Duodenal mucosa (tissue), 2 donors: Measurements from ENCODE around the gene KIF18B.

Experiments
- H3K27ac ChIP-seq: one replicate; pipeline ENCODE4 v1.7.0; 2013; ENCODE audit warnings: low read depth, low read length
- H3K27me3 ChIP-seq, 2 donors: one replicate each; pipeline ENCODE4 v1.7.0; 2013; ENCODE audit warnings: low read length in 2 of 2, control low read depth in 1 of 2; ENCODE audit not compliant: insufficient read depth in 2 of 2, control insufficient read depth in 1 of 2
- H3K36me3 ChIP-seq, 2 donors: one replicate each; pipeline ENCODE4 v1.7.0; 2013; ENCODE audit warnings: low read length in 2 of 2, control low read depth in 1 of 2; ENCODE audit not compliant: insufficient read depth in 2 of 2, control insufficient read depth in 1 of 2
- H3K4me1 ChIP-seq, 2 donors: one replicate each; pipeline ENCODE4 v1.7.0; 2013; ENCODE audit warnings: low read length in 2 of 2, control low read depth in 1 of 2; ENCODE audit not compliant: insufficient read depth in 2 of 2, control insufficient read depth in 1 of 2
- H3K4me3 ChIP-seq, 2 donors: one replicate each; pipeline ENCODE4 v1.7.0; 2013; ENCODE audit warnings: low read length in 2 of 2, low read depth in 1 of 2
- H3K9ac ChIP-seq, 2 donors: one replicate each; pipeline ENCODE4 v1.7.0; 2013; ENCODE audit warnings: low read length in 2 of 2, low read depth in 1 of 2
- H3K9me3 ChIP-seq, 2 donors: one replicate each; pipeline ENCODE4 v1.7.0; 2013; ENCODE audit warnings: low read length in 2 of 2, control low read depth in 1 of 2; ENCODE audit not compliant: control insufficient read depth in 1 of 2

KIF18B gene

GRCh38 chr17:44940317-44940716 lies 7.3 kb downstream of the KIF18B start:
- H3K27me3 ChIP-seq: no peaks in the 10 kb centered on the region
- H3K9me3 ChIP-seq: no peaks in the 10 kb centered on the region
- no peak overlapping the region for H3K4me3 ChIP-seq
- no peaks in the 10 kb centered on the region for H3K4me1 ChIP-seq
- no peak overlapping the region for H3K9ac ChIP-seq
- no peak overlapping the region for H3K27ac ChIP-seq
- peaks cover 0 to 6% of the 10 kb centered on the region in 2 donors for H3K36me3 ChIP-seq

- H3K27me3 ChIP-seq: no peaks in the 10 kb centered on the region
- H3K36me3 ChIP-seq: peaks cover 0 to 36% of the 10 kb centered on the region in 2 donors
- no peaks in the 10 kb centered on the region for H3K9me3 ChIP-seq
- no peaks in the 10 kb centered on the region for H3K4me1 ChIP-seq
- no peak overlapping the region for H3K9ac ChIP-seq
- no peak overlapping the region for H3K4me3 ChIP-seq
- H3K27ac ChIP-seq: no peak overlapping the region
These were observed 12.5 kb downstream of the KIF18B start for GRCh38 chr17:44935116-44935515.

- Histone ChIP-seq H3K9ac (no peak overlapping the region), H3K27ac (no peak overlapping the region), H3K27me3 (no peaks in the 10 kb centered on the region), H3K4me1 (no peaks in the 10 kb centered on the region), H3K36me3 (peaks cover 0 to 40% of the 10 kb centered on the region in 2 donors), H3K9me3 (no peaks in the 10 kb centered on the region), H3K4me3 (no peak overlapping the region)
These were observed 12.8 kb downstream of the KIF18B start for GRCh38 chr17:44934745-44935105.

GRCh38 chr17:44933824-44934744 lies 13.5 kb downstream of the KIF18B start:
- no peak overlapping the region for H3K9ac ChIP-seq
- H3K36me3 ChIP-seq: peaks cover 0 to 45% of the 10 kb centered on the region in 2 donors
- H3K4me1 ChIP-seq: no peaks in the 10 kb centered on the region
- no peaks in the 10 kb centered on the region for H3K9me3 ChIP-seq
- H3K27me3 ChIP-seq: no peaks in the 10 kb centered on the region
- H3K27ac ChIP-seq: no peak overlapping the region
- H3K4me3 ChIP-seq: no peak overlapping the region

DNA sequence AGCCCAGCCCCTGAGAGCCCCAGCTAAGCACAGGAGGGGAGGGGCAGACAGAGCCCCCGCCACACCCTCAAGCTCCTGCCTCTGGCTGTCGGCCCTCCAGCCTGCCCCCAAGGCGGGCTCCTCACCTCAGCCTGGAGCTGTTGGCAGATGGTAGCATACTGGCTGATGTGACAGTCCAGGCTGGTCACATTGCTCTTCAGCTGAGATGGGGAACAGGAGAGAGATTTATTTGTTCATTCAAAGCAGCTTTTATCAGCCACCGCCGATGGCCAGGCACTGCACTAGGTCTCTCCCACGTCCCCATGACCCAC lies 14.8 kb downstream of the KIF18B start:
- Histone ChIP-seq H3K27ac (no peak overlapping the region), H3K9ac (no peak overlapping the region), H3K27me3 (no peaks in the 10 kb centered on the region), H3K36me3 (peaks cover 0 to 58% of the 10 kb centered on the region in 2 donors), H3K9me3 (no peaks in the 10 kb centered on the region), H3K4me3 (no peak overlapping the region), H3K4me1 (no peaks in the 10 kb centered on the region)

DNA sequence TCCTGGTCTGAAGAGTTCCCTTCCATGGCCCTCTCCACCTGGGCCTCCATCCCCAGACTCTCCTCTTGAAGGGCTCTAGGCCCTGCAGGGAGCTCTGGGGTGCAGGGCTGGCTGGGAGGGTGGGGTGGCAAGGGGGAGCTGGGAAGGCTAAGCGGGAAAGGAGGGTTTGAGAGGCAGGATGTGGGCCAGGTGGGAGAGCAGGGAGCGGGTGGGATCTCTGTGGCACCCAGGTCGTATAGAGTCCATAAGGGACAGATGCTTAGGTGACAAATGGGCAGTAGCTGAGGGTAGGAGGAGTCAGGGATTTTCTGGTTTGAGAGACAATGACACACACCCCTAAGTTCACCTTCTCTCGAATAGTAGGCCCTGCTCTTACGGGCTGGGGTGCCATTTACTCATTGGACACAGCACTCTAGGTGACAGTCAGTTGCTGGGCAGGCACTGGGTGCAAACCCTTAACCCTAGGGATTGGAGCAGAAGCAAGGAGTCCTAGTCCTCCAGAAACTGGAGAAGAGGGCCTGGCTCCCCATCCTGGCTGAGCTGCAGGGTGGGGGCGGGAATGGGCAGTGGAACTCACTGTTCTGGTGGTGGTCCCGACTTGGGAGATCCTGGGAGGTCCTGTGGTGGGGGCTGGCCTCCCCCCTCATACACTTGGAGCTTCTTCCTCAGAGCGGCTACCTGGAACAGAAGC lies 15.3 kb downstream of the KIF18B start:
- H3K9me3 ChIP-seq: no peaks in the 10 kb centered on the region
- H3K4me1 ChIP-seq: no peaks in the 10 kb centered on the region
- no peak overlapping the region for H3K4me3 ChIP-seq
- H3K27me3 ChIP-seq: no peaks in the 10 kb centered on the region
- H3K36me3 ChIP-seq: peaks cover 0 to 59% of the 10 kb centered on the region in 2 donors
- H3K9ac ChIP-seq: no peak overlapping the region
- H3K27ac ChIP-seq: no peak overlapping the region

DNA sequence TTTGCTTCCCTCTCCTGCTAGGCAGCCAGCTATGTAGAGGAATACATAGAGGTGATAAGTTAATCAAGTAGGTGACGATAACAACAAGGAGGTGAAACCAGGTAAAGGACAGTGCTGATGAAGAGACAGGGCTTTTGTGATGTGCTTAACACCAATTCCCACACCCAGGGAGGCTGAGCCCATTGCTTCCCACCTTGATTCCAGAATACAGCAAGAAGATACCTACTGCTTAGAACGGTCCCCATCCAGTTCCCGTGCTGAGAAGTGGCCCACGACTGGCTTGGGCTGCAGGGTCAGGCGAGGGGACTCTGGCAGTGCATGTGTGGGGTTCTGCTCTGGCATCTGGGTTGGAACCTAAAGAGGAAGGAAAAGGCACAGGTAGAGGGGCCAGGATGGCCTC lies 16.2 kb downstream of the KIF18B start:
- Histone ChIP-seq H3K27me3 (no peaks in the 10 kb centered on the region), H3K9ac (no peak overlapping the region), H3K36me3 (peaks cover 0 to 65% of the 10 kb centered on the region in 2 donors), H3K27ac (no peak overlapping the region), H3K9me3 (no peaks in the 10 kb centered on the region), H3K4me1 (no peaks in the 10 kb centered on the region), H3K4me3 (no peak overlapping the region)

- Histone ChIP-seq H3K9me3 (no peaks in the 10 kb centered on the region), H3K27ac (no peak overlapping the region), H3K36me3 (peaks cover 0 to 63% of the 10 kb centered on the region in 2 donors)
These were observed 16.9 kb downstream of the KIF18B start for GRCh38 chr17:44930667-44931066.

GRCh38 chr17:44928950-44929720 lies 18.4 kb downstream of the KIF18B start:
- Histone ChIP-seq H3K9me3 (no peaks in the 10 kb centered on the region), H3K27me3 (no peaks in the 10 kb centered on the region), H3K4me1 (no peaks in the 10 kb centered on the region), H3K4me3 (no peak overlapping the region), H3K36me3 (peaks cover 0 to 57% of the 10 kb centered on the region in 2 donors), H3K9ac (no peak overlapping the region), H3K27ac (no peak overlapping the region)

More at GRCh38 chr17:44930667-44931066, 16.9 kb downstream of the KIF18B start:
- Histone ChIP-seq H3K27me3 (no peaks in the 10 kb centered on the region), H3K9ac (no peak overlapping the region), H3K4me1 (no peaks in the 10 kb centered on the region), H3K4me3 (no peak overlapping the region)

DNA sequence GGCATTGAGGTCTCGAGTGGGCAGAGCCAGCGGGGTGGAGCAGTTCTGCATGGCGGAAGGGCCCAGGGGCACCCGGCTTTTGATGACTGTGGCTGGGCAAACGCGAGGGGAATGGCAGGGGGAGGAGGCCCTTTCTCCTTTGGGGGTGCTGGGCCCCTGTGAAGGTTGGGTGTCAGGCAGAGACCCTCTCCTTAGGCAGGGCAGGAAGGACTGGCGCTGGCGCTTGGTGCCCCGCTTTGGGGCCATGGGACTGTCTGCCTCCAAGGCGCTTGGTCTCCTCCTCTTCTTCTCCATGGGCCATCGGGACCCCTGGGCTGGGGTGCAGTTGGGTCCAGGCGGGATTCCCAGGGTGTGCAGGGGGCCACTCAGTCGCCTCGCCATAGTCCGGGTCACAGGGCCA lies 19.4 kb downstream of the KIF18B start:
- Histone ChIP-seq H3K4me3 (no peak overlapping the region), H3K9me3 (no peaks in the 10 kb centered on the region), H3K4me1 (no peaks in the 10 kb centered on the region), H3K36me3 (peaks cover 0 to 50% of the 10 kb centered on the region in 2 donors), H3K27ac (no peak overlapping the region), H3K27me3 (no peaks in the 10 kb centered on the region), H3K9ac (no peak overlapping the region)
